ENCODE measurements around the gene PARD3B.

GRCh38 chr2:205427112-205427511 is 881.8 kb downstream of the PARD3B start:
- TF ChIP-seq GATA3 (IDR thresholded peaks at IDR 0.05; ENCODE audit: low read depth, low read length) (no peak), GATA2 (IDR thresholded peaks at IDR 0.05; ENCODE audit: low read depth, low read length) (no peak)

Measured in SH-SY5Y (cell line).